Aorta (tissue), 5 donors: ENCODE data around the gene SIRT5. TPM values are rescaled to one million over a fixed set of nuclear protein-coding genes. Genes with fewer than 3 reads are reported as not detected.

Source experiments
- ATAC-seq: fragments of 200-7000 bp; cut with Tn5 transposase; one replicate; pipeline ENCODE4 v1.9.1; 2022; ENCODE audit warnings: moderate library complexity; ENCODE audit not compliant: low FRiP score
- DNase-seq, 2 donors: peaks; one replicate each; pipeline ENCODE4 v3.0.0-alpha.2; 2020
- H3K27ac ChIP-seq, 2 donors: one replicate each; pipeline ENCODE4 v1.5.1; 2013; ENCODE audit warnings: low read length in 2 of 2, mild to moderate bottlenecking in 2 of 2, moderate library complexity in 2 of 2, control low read depth in 1 of 2, inconsistent platforms in 1 of 2, low read depth in 1 of 2
- H3K27me3 ChIP-seq, 2 donors: one replicate each; pipeline ENCODE4 v1.6.1; 2013; ENCODE audit warnings: control low read depth in 1 of 2, low read length in 1 of 2, mild to moderate bottlenecking in 1 of 2, moderate library complexity in 1 of 2; ENCODE audit not compliant: insufficient read depth in 2 of 2, control insufficient read depth in 1 of 2
- H3K36me3 ChIP-seq, 2 donors: one replicate each; pipeline ENCODE4 v1.6.1; 2013; ENCODE audit warnings: control low read depth in 1 of 2, low read length in 1 of 2, mild to moderate bottlenecking in 1 of 2; ENCODE audit not compliant: insufficient read depth in 2 of 2, control insufficient read depth in 1 of 2
- H3K4me1 ChIP-seq, 2 donors: one replicate each; pipeline ENCODE4 v1.6.1; 2013; ENCODE audit warnings: low read length in 2 of 2, control low read depth in 1 of 2, mild to moderate bottlenecking in 1 of 2, moderate library complexity in 1 of 2; ENCODE audit not compliant: insufficient read depth in 2 of 2, control insufficient read depth in 1 of 2
- H3K4me3 ChIP-seq, 2 donors: one replicate each; pipeline ENCODE4 v1.5.1; 2013; ENCODE audit warnings: low read length in 2 of 2, control low read depth in 1 of 2, mild to moderate bottlenecking in 1 of 2
- H3K9me3 ChIP-seq: one replicate; pipeline ENCODE4 v1.6.1; 2013; ENCODE audit warnings: mild to moderate bottlenecking, low read length; ENCODE audit not compliant: control insufficient read depth
- whole genome bisulfite sequencing, 2 donors: extraction: QIAGEN DNeasy Blood & Tissue Kit; methylation state at CpG; one replicate each; pipeline ENCODE4 v1.1.7; 2013; 5-methylcytosine and 5-hydroxymethylcytosine counted together
- intact Hi-C, 2 donors: fragments of 100-400 bp; cut with DNase I; formaldehyde crosslinking; loops; one replicate each; pipeline versions ENCODE4 v1.14.2 to v1.15.0; 2022
- polyA plus RNA-seq, 2 donors: library from polyadenylated mRNA; stranded (reverse); fragments of 200-250 nt; gene quantifications; one replicate each; pipeline ENCODE4 v1.2.3, GENCODE V29; 2013
- total RNA-seq, 2 donors: library from RNA; stranded (reverse); fragmentation: NEBNext Ultra II Directional; extraction: Animal tissue kit (Norgen Biotek cat#: 25700); gene quantifications; one replicate each; pipeline ENCODE4 v1.2.1, GENCODE V29; 2021
- donor health status: healthy with polysubstance abuse.
- donor health status: Bipolar disorder and iron deficiency.
- donor health status: DM: no; HTN: no; CAD: no.
- donor health status: DM: no; HTN: no; CAD: no.
- donor health status: DM: yes; HTN: yes; CAD: no.

Gene SIRT5
- total and polyA plus RNA-seq, 4 donors: 5.0 to 9.8 (median 7.3) TPM

DNA sequence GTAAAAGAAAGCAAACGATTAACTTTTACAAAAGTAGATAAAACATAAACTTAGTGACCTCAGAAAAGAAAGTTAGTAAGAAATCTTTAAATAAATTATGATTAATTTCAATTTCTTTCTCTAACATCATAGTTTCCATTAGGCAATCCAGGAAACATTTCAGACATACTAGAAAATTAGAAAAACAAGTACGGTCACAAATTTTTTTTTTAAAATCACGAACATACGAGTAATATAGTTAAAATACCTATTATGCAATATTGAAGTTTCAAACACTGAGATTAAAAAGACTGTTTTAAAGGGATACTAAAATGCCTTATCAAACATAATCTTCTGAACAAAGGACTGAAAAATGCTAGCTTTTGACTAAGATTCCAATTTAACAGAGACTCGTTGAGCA lies 66.9 kb downstream of the SIRT5 start:
- Histone ChIP-seq H3K4me1 (no peaks in the 10 kb centered on the region), H3K4me3 (no peak overlapping the region), H3K27me3 (no peaks in the 10 kb centered on the region), H3K9me3 (no peaks in the 10 kb centered on the region), H3K27ac (peak overlapping the region in 1 of 2 donors; percentile 76), H3K36me3 (no peaks in the 10 kb centered on the region)
- DNase-seq: no peak
- intact Hi-C loops: loop anchor here in 1 of 2 donors (10.0 kb wide), 1 partner anchor 53 kb away; no protein-coding TSS in a partner anchor
- peak; percentile 48 for ATAC-seq
- WGBS, 2 donors: 5 to 7% methylated on average over 5 of the region's 5 CpGs

DNA sequence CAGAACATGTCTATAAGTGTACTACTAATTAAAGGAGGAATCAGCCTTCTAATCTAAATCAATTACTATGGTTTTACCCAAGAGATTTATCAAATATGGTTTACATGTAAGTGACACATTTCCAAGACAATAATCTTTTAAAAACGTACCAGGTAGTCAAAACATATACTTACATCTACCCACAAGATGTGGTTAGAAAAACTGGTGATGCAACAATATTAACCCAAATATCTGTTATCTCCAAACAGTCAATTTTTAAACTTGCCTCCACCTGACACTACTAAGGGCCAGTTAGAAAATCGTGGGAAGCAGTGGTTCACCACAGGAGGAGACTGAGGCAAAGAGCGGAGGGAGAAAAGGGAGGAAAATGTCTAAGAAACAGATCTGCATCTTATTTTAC lies 68.7 kb downstream of the SIRT5 start:
- Histone ChIP-seq H3K4me1 (no peaks in the 10 kb centered on the region), H3K27me3 (no peaks in the 10 kb centered on the region), H3K9me3 (no peaks in the 10 kb centered on the region), H3K36me3 (no peaks in the 10 kb centered on the region), H3K27ac (no peak overlapping the region), H3K4me3 (no peak overlapping the region)
- ATAC-seq: no peak
- intact Hi-C loops: loop anchor here in 1 of 2 donors (10.0 kb wide), 1 partner anchor 52 kb away; no protein-coding TSS in a partner anchor
- DNase-seq: no peak
- WGBS, 2 donors: 85 to 86% methylated on average over 3 of the region's 3 CpGs

DNA sequence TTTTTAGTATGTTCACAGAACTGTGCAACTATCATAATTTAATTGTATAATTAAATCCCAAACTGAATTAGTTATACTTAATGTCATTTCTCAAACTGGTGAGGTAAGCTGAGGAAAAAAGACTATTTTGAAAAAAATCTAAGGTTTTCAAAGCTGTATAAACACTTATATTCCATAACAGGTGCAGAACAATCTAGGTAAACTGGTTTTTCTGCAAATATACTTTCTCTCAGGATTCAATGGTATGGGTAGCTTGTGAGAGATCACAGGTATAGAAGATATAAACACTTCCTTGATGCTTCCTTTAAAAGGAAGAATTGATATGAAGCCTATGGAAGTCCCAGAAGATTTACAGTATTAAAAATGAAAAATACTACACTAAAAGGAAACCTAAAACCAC lies 74.4 kb downstream of the SIRT5 start:
- H3K4me3 ChIP-seq: no peak overlapping the region

DNA sequence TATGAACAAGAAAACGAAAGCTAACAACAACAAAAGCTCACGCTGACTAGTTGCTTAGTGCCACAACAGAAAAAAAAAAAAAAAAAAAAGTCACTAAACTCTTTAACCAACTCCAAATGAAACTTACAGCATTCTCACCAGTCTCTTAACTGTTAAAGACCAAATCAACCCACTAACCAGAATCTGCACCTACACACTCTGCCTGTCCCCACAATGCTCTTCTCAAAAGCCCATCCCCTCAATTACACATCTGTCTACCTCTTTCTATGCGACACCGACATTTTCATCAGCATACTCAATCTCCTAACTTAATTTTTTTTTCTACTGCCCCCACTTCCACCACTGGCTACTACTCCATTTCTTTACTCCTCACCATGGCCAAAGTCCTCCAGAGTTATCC lies 75.0 kb downstream of the SIRT5 start:
- Histone ChIP-seq H3K9me3 (no peaks in the 10 kb centered on the region), H3K27me3 (no peaks in the 10 kb centered on the region), H3K27ac (no peak overlapping the region), H3K36me3 (no peaks in the 10 kb centered on the region), H3K4me3 (no peak overlapping the region), H3K4me1 (no peaks in the 10 kb centered on the region)
- no peak for DNase-seq
- 95 to 98% methylated on average over 4 of the region's 4 CpGs for WGBS, 2 donors
- no peak for ATAC-seq
- intact Hi-C loops: loop anchor here in 1 of 2 donors (10.0 kb wide), 1 partner anchor 45 kb away; no protein-coding TSS in a partner anchor

More for the DNA sequence above, 74.4 kb downstream of the SIRT5 start:
- DNase-seq (no peak), ATAC-seq (no peak)
- no peaks in the 10 kb centered on the region for H3K9me3 ChIP-seq
- no peaks in the 10 kb centered on the region for H3K4me1 ChIP-seq
- H3K27me3 ChIP-seq: no peaks in the 10 kb centered on the region
- H3K36me3 ChIP-seq: no peaks in the 10 kb centered on the region
- H3K27ac ChIP-seq: no peak overlapping the region
- intact Hi-C loops: loop anchor here in 1 of 2 donors (10.0 kb wide), 1 partner anchor 46 kb away; no protein-coding TSS in a partner anchor

DNA sequence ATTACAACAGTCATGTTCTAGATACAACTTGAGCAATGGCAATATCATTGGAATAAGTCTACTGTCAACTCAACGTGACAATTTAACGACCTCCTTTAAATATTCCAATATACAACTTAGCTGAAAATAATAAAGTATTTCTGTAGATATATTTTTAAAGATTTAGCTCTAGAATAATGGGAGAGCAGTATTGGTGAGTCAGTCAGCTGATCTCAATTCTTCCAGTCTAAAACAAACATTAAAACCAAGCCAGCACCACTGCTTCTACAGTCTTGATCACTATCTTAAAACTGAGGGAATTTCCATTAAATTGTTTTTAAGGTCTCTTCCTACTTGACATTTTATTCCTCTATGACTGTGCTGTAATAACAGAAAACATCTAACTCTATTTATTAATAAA lies 78.9 kb downstream of the SIRT5 start:
- no peak for DNase-seq
- no peaks in the 10 kb centered on the region for H3K36me3 ChIP-seq
- 71% methylated on average over 2 of the region's 2 CpGs for WGBS, 2 donors
- intact Hi-C loops: no loop called here
- no peak overlapping the region for H3K4me3 ChIP-seq
- no peak overlapping the region for H3K27ac ChIP-seq
- H3K9me3 ChIP-seq: no peaks in the 10 kb centered on the region
- H3K4me1 ChIP-seq: no peaks in the 10 kb centered on the region
- ATAC-seq: no peak
- H3K27me3 ChIP-seq: no peaks in the 10 kb centered on the region

DNA sequence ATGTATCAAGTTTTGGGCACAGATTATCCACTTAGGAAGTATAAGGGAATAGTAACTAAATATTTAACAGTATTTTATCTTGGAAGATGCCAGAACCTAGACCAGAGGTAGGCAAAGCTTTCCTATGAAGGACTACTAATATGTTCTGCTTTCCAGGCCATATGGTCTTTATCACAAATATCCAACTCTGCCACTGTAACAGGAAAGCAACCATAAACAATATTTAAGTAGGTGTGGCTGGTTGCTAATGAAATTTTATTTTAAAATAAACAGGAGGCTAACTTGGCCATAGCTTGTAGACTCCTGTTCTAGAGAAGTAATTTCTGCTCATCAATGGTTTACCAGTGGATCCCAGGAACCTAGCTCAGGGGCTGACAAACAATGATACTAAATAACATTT lies 80.1 kb downstream of the SIRT5 start:
- no peaks in the 10 kb centered on the region for H3K9me3 ChIP-seq
- no peaks in the 10 kb centered on the region for H3K4me1 ChIP-seq
- DNase-seq: no peak
- no peak overlapping the region for H3K4me3 ChIP-seq
- intact Hi-C loops: no loop called here
- H3K36me3 ChIP-seq: no peaks in the 10 kb centered on the region
- H3K27me3 ChIP-seq: no peaks in the 10 kb centered on the region
- no peak for ATAC-seq
- H3K27ac ChIP-seq: no peak overlapping the region

DNA sequence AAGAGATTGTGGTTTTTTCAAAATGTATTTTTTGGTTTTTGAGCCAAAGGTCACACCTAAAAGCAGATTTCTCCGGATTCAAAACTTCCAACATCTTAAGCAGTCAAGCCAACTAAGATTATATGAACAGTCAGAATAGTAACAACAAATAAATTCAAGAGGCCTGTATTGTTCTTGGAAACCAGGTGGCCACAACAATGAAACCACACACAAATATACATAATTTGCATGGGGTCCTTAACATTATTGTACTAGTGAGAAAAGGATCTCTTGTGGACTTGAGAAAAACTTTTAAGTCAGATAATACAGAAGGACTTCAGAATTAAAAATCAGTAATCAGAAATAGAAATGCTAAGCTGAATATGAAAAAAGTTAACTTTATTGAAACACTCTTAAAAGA lies 81.3 kb downstream of the SIRT5 start:
- Histone ChIP-seq H3K4me3 (no peak overlapping the region), H3K4me1 (peaks cover 0 to under 1% of the 10 kb centered on the region in 2 donors), H3K27ac (no peak overlapping the region), H3K36me3 (no peaks in the 10 kb centered on the region), H3K9me3 (no peaks in the 10 kb centered on the region), H3K27me3 (no peaks in the 10 kb centered on the region)
- intact Hi-C loops: no loop called here
- DNase-seq: no peak
- WGBS, 2 donors: 71 to 75% methylated on average over 1 of the region's 1 CpG
- no peak for ATAC-seq

DNA sequence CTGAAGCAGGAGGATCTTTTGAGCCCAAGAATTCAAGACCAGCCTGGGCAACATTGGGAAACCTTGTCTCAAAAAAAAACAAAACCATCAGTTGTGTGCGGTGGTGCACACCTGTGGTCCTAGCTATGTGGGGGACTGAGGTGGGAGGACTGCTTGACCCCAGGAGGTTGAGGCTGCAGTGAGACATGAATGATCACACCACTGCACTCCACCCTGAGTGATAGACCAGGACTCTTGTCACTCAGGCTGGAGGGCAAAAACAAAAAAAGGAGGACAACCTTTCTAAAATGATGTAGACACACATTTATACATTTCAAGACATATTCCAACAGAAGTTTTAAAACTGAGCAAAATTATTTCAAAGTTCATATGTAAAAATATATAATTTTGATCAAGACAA lies 85.9 kb downstream of the SIRT5 start:
- Histone ChIP-seq H3K36me3 (no peaks in the 10 kb centered on the region), H3K27ac (no peak overlapping the region), H3K27me3 (no peaks in the 10 kb centered on the region), H3K9me3 (no peaks in the 10 kb centered on the region), H3K4me3 (no peak overlapping the region), H3K4me1 (peaks cover 0 to 5% of the 10 kb centered on the region in 2 donors)
- DNase-seq: no peak
- intact Hi-C loops: loop anchor here in 1 of 2 donors (5.0 kb wide), 1 partner anchor 37 kb away; no protein-coding TSS in a partner anchor
- 93 to 100% methylated on average over 1 of the region's 1 CpG for WGBS, 2 donors
- no peak for ATAC-seq

DNA sequence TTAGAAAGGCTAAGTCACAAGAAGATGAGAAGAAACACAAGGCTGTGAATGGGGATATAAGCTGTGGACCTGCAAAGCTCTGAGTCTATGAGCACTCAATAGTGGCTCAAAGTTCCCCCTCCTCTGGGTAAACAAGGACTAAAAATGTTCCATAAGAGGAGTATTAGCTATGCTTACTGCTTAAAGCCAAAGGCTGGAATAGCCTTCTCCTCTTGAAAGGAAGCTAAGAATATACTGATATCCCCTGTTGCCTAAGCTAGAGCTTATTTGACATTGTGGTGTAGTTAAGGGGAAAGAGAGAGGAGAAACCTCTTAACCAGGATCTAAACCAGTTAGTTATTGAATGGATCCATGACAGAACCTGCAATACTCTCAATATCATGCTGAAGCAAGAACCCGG lies 86.5 kb downstream of the SIRT5 start:
- peaks cover 0 to 5% of the 10 kb centered on the region in 2 donors for H3K4me1 ChIP-seq
- intact Hi-C loops: loop anchor here in 1 of 2 donors (5.0 kb wide), 1 partner anchor 36 kb away; no protein-coding TSS in a partner anchor
- no peak overlapping the region for H3K27ac ChIP-seq
- DNase-seq: no peak
- no peaks in the 10 kb centered on the region for H3K36me3 ChIP-seq
- 94 to 100% methylated on average over 1 of the region's 1 CpG for WGBS, 2 donors
- no peaks in the 10 kb centered on the region for H3K9me3 ChIP-seq
- H3K27me3 ChIP-seq: no peaks in the 10 kb centered on the region
- H3K4me3 ChIP-seq: no peak overlapping the region
- no peak for ATAC-seq
